Raji (cell line): ENCODE measurements around the gene MTUS2.

ENCODE experiments used
- POLR2A ChIP-seq: IDR thresholded peaks from 2 replicates; pipeline ENCODE4 v1.6.1; 2011; ENCODE audit warnings: low read depth, low read length, control low read depth; ENCODE audit not compliant: insufficient read depth

The MTUS2 gene

DNA sequence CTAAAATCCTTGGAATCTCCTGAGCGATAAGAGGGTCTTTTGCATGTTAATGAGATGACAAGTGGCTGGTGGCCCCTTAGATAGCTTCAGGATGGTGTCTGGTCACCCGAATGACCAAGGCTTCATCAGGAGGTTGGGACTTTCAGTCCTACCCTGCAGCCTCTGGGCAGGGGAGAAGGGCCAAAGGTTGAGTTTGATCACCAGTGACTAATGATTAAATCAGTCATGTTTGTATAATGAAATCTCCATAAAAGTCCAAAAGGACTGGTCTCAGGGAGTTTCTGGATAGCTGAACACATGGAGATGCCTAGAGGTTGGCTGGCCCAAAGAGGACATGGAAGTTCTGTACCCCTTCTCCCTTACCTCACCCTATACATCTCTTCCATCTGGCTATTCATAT lies 316.2 kb downstream of the MTUS2 start:
- no peak for TF ChIP-seq POLR2A

GRCh38 chr13:29137016-29137415 lies 316.9 kb downstream of the MTUS2 start:
- TF ChIP-seq POLR2A, result no peak

DNA sequence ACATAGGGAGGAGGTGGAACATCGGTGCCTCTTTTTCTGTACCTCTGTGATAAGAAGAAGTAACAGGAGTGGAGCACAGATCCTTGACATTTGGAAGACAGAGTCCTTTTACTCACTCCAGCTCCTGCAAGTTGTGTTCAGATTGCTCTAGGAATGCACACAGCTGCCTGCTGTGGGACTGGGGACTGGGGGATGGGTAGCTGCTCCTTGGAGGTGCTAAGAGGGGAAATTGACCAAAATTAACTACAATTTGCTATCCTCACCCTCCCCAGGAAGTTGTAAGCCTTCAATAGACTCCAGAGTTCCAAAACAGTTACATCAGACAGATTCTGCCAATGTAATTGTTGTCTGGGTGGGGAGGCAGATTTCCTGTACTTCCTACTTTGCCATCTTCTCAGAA lies 317.9 kb downstream of the MTUS2 start:
- no peak for TF ChIP-seq POLR2A

DNA sequence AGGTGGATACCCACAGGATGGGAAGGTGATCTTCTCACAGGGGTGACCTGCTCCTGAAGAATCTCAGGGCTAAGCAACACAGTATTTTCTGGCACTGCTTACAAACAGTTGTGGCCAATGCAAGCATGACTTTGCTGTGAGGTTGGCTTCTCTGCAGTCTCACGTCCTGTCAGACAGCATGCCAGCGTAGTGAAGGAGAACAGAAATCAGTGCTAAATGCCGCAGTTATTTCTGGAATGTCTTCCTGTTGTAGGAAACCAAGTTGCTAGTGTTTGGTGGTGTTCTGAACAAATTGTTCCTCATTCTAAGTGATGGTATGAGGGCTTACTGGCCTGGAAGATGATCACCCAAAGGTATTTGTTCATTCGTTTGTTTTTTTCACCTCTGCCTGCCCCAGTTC lies 320.1 kb downstream of the MTUS2 start:
- TF ChIP-seq POLR2A, result no peak

- no peak for TF ChIP-seq POLR2A
Observed at GRCh38 chr13:29143847-29144246, 323.7 kb downstream of the MTUS2 start.

DNA sequence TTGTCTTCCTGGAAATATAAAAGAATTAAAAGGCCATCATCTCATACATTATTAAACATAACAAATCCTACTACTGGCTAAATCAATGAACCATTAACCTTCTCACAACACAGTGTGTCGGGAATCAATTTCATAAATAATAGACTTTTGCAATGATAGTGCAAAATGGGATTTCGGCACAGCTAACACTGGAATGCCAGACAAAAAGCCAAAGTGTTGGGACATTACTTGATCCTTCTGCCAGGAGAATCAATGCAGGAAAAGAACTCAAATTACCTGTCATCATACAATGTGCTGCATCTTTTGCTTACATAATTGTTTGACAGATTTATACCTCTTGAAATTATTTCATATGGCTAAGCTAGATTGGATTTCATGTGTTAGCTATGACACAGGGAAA lies 334.3 kb downstream of the MTUS2 start:
- TF ChIP-seq POLR2A, result no peak

DNA sequence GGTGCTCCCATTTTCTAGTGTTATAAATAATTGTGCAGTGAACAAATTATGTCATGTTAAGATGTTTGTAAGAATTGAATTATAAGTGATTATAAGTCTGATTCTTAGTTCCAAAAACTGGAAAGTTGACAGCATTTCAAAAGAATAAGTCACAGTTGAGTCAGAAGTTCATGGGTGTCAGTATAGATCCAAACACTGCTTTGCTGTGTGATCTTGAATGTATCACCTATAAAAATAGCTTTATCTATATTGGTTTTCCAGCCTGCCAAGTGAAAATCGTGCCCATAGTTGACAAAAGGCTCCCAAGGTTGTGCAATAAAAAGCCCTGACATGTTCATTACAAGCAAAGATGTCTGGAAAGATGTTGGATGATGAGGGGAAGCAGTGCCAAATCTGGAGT lies 336.0 kb downstream of the MTUS2 start:
- TF ChIP-seq POLR2A, result no peak

DNA sequence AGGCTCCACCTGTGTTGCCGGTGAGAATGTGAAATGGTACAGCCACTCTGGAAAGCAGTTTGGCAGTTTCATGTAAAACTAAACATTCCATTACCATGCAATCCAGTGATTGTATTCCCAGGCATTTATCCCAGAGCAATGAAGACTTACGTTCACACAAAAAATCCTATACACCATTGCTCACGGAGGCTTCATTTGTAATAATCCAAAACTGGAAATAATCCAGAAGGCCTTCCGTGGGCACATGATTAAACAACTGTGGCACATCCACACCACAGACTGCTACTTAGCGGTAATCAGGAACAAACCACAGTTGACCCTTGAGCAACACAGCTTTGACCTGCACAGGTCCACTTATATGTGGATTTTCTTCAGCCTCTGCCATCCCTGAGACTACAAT lies 339.7 kb downstream of the MTUS2 start:
- no peak for TF ChIP-seq POLR2A

DNA sequence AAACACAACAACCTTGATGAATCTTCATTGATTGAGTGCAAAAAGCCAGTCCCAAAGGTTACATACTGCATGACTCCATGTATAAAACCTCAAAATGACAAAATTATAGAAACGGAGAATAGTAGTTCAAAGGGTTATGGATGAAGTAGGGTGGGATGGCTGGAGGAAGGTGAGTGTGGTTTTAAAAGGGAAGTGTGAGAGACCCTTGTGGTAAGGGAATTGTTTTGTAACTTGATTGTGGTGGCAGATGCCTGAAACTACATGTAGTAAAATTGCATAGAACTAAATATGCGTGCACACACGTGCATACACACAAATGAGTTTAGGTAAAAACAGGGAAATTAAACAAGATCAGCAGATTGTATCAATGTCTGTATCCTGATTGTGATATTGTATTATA lies 340.7 kb downstream of the MTUS2 start:
- TF ChIP-seq POLR2A, result no peak

DNA sequence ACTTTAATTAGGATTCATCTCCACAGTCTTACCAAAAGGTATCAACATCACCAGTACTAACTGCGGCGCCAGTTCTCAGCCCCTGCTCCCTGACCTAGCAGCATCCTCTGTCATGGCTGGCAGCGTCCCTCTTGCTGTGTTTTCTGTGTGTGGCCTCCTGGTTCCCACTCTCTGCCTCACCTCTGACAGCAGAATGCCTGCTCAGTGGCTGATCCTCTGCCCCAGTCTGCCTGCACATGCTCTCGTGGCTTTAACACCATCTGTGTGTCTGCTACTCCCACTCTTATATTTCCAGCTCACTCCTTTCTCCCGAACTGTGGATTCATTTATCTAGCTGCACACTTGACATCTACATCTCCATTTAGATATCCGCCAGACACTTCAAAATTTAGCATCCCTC lies 341.5 kb downstream of the MTUS2 start:
- no peak for TF ChIP-seq POLR2A

GRCh38 chr13:29162638-29163235 lies 342.6 kb downstream of the MTUS2 start:
- TF ChIP-seq POLR2A, result no peak

- no peak for TF ChIP-seq POLR2A
Observed at GRCh38 chr13:29164116-29164515, 344.0 kb downstream of the MTUS2 start.

GRCh38 chr13:29165216-29165615 lies 345.1 kb downstream of the MTUS2 start:
- TF ChIP-seq POLR2A, result no peak

DNA sequence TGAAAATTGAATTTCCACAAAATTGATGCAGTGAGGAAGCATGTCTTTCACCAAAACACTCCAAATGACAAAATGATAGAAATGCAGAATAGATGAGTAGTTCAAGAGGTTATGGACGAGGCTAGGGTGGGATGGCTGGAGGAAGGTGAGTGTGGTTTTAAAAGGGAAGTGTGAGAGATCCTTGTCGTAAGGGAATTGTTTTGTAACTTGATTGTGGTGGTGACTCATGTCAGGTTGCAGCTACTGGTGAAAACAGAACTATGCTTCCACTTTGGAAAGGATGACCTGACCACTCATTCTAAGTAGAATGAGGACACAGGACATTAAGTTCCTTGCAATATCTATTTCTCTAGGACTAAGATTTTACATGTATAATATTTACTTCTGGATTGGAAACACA lies 345.7 kb downstream of the MTUS2 start:
- TF ChIP-seq POLR2A, result no peak

DNA sequence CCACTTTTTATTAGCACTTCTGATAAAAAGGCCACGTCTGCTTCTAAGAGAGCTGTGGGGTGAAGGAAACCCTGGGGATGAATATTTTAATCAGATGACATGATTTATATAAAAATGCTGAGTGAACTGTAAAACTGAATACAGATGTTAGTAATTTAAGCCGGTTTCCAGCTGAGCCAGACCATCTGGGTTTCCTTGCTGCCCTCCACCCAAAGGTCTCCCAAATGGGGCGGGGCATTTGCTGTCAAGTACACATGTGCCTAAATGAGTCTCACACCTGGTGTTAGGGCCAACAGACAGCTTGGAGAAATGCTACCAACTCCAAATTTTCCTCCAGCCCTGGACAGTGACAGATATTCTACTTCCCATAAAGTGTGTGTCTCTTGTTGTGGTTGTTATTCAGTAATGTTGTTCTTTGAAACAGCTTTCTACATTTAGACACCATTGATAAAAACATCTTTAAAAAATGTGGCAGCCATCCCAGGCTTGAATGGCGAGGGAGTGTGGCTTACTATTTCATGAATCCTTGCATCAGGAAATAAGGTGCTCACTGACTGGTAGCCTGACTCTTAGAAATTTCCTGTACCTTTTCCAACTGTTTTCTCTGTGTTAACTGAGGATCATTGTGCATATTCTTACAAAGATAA lies 350.4 kb downstream of the MTUS2 start:
- no peak for TF ChIP-seq POLR2A

- no peak for TF ChIP-seq POLR2A
Observed at GRCh38 chr13:29171244-29171643, 351.1 kb downstream of the MTUS2 start.

DNA sequence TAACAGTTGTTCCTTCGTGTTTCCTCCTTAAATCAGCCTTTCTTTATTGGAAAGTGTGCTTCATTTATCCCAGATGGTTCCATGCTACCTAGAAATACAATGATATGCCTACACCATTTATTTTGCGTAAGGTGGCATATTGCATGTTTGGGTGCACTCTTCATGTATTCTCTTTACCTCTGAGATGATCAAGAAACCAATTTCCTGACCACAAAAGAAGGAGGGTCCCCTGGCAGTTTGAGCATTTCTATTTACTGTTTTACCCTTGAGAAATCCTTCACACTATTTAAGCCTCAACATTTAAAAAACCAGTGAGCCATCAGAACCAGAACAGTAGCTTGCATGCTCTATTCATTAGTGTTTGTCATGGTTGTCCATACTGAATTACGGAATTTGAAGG lies 354.0 kb downstream of the MTUS2 start:
- no peak for TF ChIP-seq POLR2A

GRCh38 chr13:29175250-29175873 lies 355.2 kb downstream of the MTUS2 start:
- no peak for TF ChIP-seq POLR2A

GRCh38 chr13:29180055-29180454 lies 359.9 kb downstream of the MTUS2 start:
- no peak for TF ChIP-seq POLR2A
